OCI-LY7 (cell line): ENCODE data around the gene HIVEP2. TPM values are rescaled to one million over a fixed set of nuclear protein-coding genes. Genes with fewer than 3 reads are reported as not detected.

Experiments used
- BruUV-seq: library from RNA; stranded (reverse); fragments of 400-500 nt; replicated peaks from 2 replicates; lab custom pipeline; 2021; lab: Mats Ljungman, UMichigan
- CTCF ChIA-PET: fragments of 300-600 bp; sonication (Branson Sonifier 250); formaldehyde crosslinking; loops from one replicate; lab custom pipeline; 2022; ENCODE audit warnings: antibody characterized with exemption; ENCODE audit not compliant: unreplicated experiment; lab: Charles Lee
- POLR2A ChIA-PET: fragments of 300-600 bp; sonication (Branson Sonifier 250); formaldehyde crosslinking; loops from one replicate; lab custom pipeline; 2022; ENCODE audit warnings: antibody characterized with exemption; lab: Charles Lee
- DNase-seq: peaks from one replicate; pipeline ENCODE4 v3.0.0-alpha.2; 2015; ENCODE audit warnings: low spot score
- H2AFZ ChIP-seq: fragments of 200-600 bp; sonication (generic), shearing (Covaris generic); 2 replicates; pipeline ENCODE4 v1.6.1; 2014; ENCODE audit warnings: mild to moderate bottlenecking, antibody characterized with exemption, low read length, moderate library complexity
- H3K27ac ChIP-seq: fragments of 200-600 bp; sonication (generic); 2 replicates; pipeline ENCODE4 v1.5.1; 2014; ENCODE audit warnings: mixed run types, low read depth, mild to moderate bottlenecking, moderate library complexity, low read length, inconsistent platforms; ENCODE audit not compliant: poor library complexity, severe bottlenecking
- H3K36me3 ChIP-seq: fragments of 200-600 bp; sonication (generic); 2 replicates; pipeline ENCODE4 v1.6.1; 2014; ENCODE audit warnings: mild to moderate bottlenecking, antibody characterized with exemption, low read length, moderate library complexity, mixed read lengths; ENCODE audit not compliant: insufficient read depth
- H3K4me1 ChIP-seq: fragments of 200-600 bp; sonication (generic); 2 replicates; pipeline ENCODE4 v1.5.1; 2014; ENCODE audit warnings: mild to moderate bottlenecking, low read length; ENCODE audit not compliant: insufficient read depth, poor library complexity, severe bottlenecking
- H3K4me2 ChIP-seq: fragments of 200-600 bp; sonication (generic); 2 replicates; pipeline ENCODE4 v1.6.1; 2014; ENCODE audit warnings: mild to moderate bottlenecking, low read length
- H3K4me3 ChIP-seq: fragments of 200-600 bp; sonication (generic); 2 replicates; pipeline ENCODE4 v1.5.1; 2014; ENCODE audit warnings: mild to moderate bottlenecking, low read depth, low read length; ENCODE audit not compliant: poor library complexity, severe bottlenecking
- H3K79me2 ChIP-seq: fragments of 200-600 bp; sonication (generic); 2 replicates; pipeline ENCODE4 v1.6.1; 2016; ENCODE audit warnings: low read depth, mild to moderate bottlenecking, low read length, moderate library complexity, mixed read lengths; ENCODE audit not compliant: insufficient read depth
- H3K9me2 ChIP-seq: fragments of 200-600 bp; sonication (generic); 2 replicates; pipeline ENCODE4 v1.6.1; 2016; ENCODE audit warnings: mild to moderate bottlenecking, low read length, mixed read lengths; ENCODE audit not compliant: insufficient read depth
- H3K9me3 ChIP-seq: fragments of 200-600 bp; sonication (generic); 2 replicates; pipeline ENCODE4 v1.6.1; 2014; ENCODE audit warnings: mild to moderate bottlenecking, mixed run types, low read length, mixed read lengths
- H4K20me1 ChIP-seq: fragments of 200-600 bp; sonication (generic); 2 replicates; pipeline ENCODE4 v1.6.1; 2014; ENCODE audit warnings: mild to moderate bottlenecking, antibody characterized with exemption, low read length, moderate library complexity, mixed read lengths; ENCODE audit not compliant: insufficient read depth
- EZH2phosphoT487 ChIP-seq: fragments of 200-600 bp; sonication (generic); IDR thresholded peaks from 2 replicates; pipeline ENCODE4 v1.6.1; 2018; ENCODE audit warnings: low read depth, borderline replicate concordance, mild to moderate bottlenecking, mixed run types, antibody characterized with exemption, low read length, moderate library complexity, mixed read lengths
- intact Hi-C: fragments of 100-400 bp; cut with micrococcal nuclease; formaldehyde crosslinking; loops from one replicate; pipeline ENCODE4 v1.10.0; 2022; ENCODE audit not compliant: unreplicated experiment
- total RNA-seq, 2 experiments: library from RNA; depleted of rRNA in 1 of 2; stranded (reverse); fragments of >200 nt in 1 of 2; shearing (Covaris generic) in 1 of 2; gene quantifications; 2 replicates each; pipeline ENCODE4 v1.2.3, GENCODE V29; 2014 to 2022
- TF ChIP-seq, protein P1 (sequence below): fragments of 200-600 bp; sonication (generic); conservative IDR thresholded peaks from 2 replicates; pipeline ENCODE4 v1.5.1; 2014; ENCODE audit warnings: mild to moderate bottlenecking, antibody characterized with exemption, low read length, moderate library complexity, mixed read lengths

The HIVEP2 gene
- total RNA-seq, 2 experiments from 2014 or later, result 18.8 to 24.6 TPM

DNA sequence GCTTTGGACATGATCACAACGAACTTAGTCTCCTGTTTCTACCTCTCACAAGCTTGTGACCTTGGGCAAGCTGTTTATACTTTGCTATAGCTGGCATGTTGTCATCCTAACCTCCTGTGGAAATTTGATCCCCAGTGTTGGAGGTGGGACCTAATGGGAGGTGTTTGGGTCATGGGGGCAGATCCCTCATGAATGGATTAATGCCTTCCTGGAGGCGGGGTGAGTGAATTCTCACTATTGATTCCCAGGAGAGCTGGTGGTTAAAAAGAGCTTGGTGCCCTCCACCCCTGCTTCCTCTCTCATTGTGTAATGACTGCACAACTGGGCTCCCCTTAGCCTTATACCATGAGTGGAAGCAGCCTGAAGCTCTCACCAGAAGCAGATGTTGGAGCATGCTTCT lies 228.9 kb downstream of the HIVEP2 start:
- DNase-seq, result no peak
- no peak overlapping the region for H3K4me3 ChIP-seq
- no peak overlapping the region for H3K27ac ChIP-seq
- no peaks in the 10 kb centered on the region for H3K9me2 ChIP-seq
- ChIA-PET POLR2A (interaction anchor here (0.8 to 1.9 kb wide), 4 partner anchors 10 to 112 kb away, joined by 3 to 10 read pairs (median 3); no protein-coding TSS in a partner anchor), CTCF (no interaction called here)
- H4K20me1 ChIP-seq, result no peaks in the 10 kb centered on the region
- TF ChIP-seq, protein P1, sequence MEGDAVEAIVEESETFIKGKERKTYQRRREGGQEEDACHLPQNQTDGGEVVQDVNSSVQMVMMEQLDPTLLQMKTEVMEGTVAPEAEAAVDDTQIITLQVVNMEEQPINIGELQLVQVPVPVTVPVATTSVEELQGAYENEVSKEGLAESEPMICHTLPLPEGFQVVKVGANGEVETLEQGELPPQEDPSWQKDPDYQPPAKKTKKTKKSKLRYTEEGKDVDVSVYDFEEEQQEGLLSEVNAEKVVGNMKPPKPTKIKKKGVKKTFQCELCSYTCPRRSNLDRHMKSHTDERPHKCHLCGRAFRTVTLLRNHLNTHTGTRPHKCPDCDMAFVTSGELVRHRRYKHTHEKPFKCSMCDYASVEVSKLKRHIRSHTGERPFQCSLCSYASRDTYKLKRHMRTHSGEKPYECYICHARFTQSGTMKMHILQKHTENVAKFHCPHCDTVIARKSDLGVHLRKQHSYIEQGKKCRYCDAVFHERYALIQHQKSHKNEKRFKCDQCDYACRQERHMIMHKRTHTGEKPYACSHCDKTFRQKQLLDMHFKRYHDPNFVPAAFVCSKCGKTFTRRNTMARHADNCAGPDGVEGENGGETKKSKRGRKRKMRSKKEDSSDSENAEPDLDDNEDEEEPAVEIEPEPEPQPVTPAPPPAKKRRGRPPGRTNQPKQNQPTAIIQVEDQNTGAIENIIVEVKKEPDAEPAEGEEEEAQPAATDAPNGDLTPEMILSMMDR, result no peak
- TF ChIP-seq EZH2phosphoT487, result no peak
- H3K4me1 ChIP-seq, result peaks cover 13% of the 10 kb centered on the region
- intact Hi-C loops, result no loop called here
- peaks cover 21% of the 10 kb centered on the region for H3K9me3 ChIP-seq
- no peak overlapping the region for H3K4me2 ChIP-seq
- no TSS peak for BruUV-seq
- no peaks in the 10 kb centered on the region; the same call in 1 of the 2 replicates for H3K36me3 ChIP-seq
- H2AFZ ChIP-seq, result peak overlapping the region; percentile 40; the same call in 1 of the 2 replicates
- no peaks in the 10 kb centered on the region for H3K79me2 ChIP-seq

DNA sequence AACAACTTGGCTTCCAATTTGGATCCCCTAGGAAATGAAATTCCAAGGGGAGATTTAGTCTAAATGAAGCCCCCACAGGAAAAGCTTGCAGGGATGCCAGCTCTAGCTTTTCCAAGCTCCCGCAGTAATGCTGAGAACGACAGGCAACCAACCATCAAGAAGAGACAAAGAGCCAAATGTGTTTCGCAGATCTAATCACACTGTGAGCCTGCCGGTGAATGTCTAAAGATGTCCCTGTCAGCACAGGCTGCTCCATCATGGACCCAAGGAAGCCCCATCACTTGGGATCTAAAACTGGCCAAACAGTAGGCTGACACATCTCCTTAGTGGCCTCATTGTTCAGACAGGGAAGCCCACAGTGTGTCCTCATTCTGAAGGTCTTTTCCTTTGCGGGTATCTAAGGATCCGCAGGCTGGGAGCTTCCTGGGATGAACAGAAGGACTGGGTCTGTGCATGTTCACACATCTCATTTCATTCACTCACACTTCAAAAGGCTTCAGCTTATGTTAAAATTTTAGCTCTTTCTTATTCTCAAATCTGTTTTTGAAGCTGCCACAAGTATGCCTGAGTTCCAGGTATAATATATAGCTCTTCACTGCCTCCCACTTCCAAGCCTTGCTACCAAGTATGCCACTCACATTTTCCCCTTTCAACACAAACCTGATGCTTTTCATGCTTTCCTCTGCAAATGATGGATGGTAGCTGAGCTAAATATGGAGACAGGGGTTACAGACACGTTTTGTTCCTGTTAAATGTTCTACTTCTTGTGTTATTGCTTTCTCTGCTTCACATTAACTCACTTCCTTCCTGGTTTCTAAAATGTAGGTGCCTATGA lies 229.8 kb downstream of the HIVEP2 start:
- Histone ChIP-seq H3K4me1 (peaks cover 7% of the 10 kb centered on the region), H3K4me2 (peak overlapping the region; percentile 17; the same call in 1 of the 2 replicates), H3K36me3 (no peaks in the 10 kb centered on the region; the same call in 1 of the 2 replicates), H3K9me2 (no peaks in the 10 kb centered on the region), H3K27ac (no peak overlapping the region), H3K4me3 (no peak overlapping the region), H3K9me3 (peaks cover 21% of the 10 kb centered on the region), H4K20me1 (no peaks in the 10 kb centered on the region), H2AFZ (peak overlapping the region; percentile 40; the same call in 1 of the 2 replicates), H3K79me2 (no peaks in the 10 kb centered on the region)
- ChIA-PET CTCF (no interaction called here), POLR2A (interaction anchor here (0.8 to 1.9 kb wide), 6 partner anchors 9 to 113 kb away, joined by 3 to 10 read pairs (median 3); no protein-coding TSS in a partner anchor)
- intact Hi-C loops, result no loop called here
- BruUV-seq, result no TSS peak
- TF ChIP-seq EZH2phosphoT487, result no peak
- TF ChIP-seq, protein P1, result no peak
- DNase-seq, result no peak
